Astrocyte (in vitro differentiated cells and primary cell): ENCODE measurements around the gene NEURL1. TPM values are rescaled to one million over a fixed set of nuclear protein-coding genes. Genes with fewer than 3 reads are reported as not detected.

Source experiments
- DNase-seq: peaks from one replicate; pipeline ENCODE4 v3.0.0-alpha.2; 2010; ENCODE audit warnings: low read depth
- FAIRE-seq: peaks from 2 replicates; lab custom pipeline; 2011; peaks lifted over from hg19 to GRCh38; lab: Jason Lieb, UNC
- H2AFZ ChIP-seq: 2 replicates; pipeline ENCODE4 v1.6.0; 2012; ENCODE audit warnings: low read depth, low read length, inconsistent platforms
- H3K27ac ChIP-seq: 2 replicates; pipeline ENCODE4 v1.5.1; 2011; ENCODE audit warnings: low read depth, low read length, inconsistent platforms
- H3K27me3 ChIP-seq: 2 replicates; pipeline ENCODE4 v1.6.0; 2011; ENCODE audit warnings: low read length, inconsistent platforms; ENCODE audit not compliant: insufficient read depth
- H3K36me3 ChIP-seq: 2 replicates; pipeline ENCODE4 v1.5.1; 2011; ENCODE audit warnings: low read length, inconsistent platforms; ENCODE audit not compliant: insufficient read depth
- H3K4me1 ChIP-seq: 2 replicates; pipeline ENCODE4 v1.5.1; 2011; ENCODE audit warnings: low read length, inconsistent platforms; ENCODE audit not compliant: insufficient read depth
- H3K4me2 ChIP-seq: 2 replicates; pipeline ENCODE4 v1.6.0; 2012; ENCODE audit warnings: low read length, inconsistent platforms
- H3K4me3 ChIP-seq: 2 replicates; pipeline ENCODE4 v1.5.1; 2011; ENCODE audit warnings: low read depth, mild to moderate bottlenecking, low read length, inconsistent platforms; ENCODE audit not compliant: insufficient read depth
- H3K79me2 ChIP-seq: 2 replicates; pipeline ENCODE4 v1.6.0; 2012; ENCODE audit warnings: mild to moderate bottlenecking, low read length, inconsistent platforms; ENCODE audit not compliant: insufficient read depth
- H3K9ac ChIP-seq: 2 replicates; pipeline ENCODE4 v1.6.0; 2012; ENCODE audit warnings: mild to moderate bottlenecking, low read length, inconsistent platforms
- H3K9me3 ChIP-seq: 2 replicates; pipeline ENCODE4 v1.5.1; 2012; ENCODE audit warnings: low read depth, mild to moderate bottlenecking, low read length, inconsistent platforms; ENCODE audit not compliant: insufficient read depth
- H4K20me1 ChIP-seq: 2 replicates; pipeline ENCODE4 v1.6.0; 2012; ENCODE audit warnings: low read length, inconsistent platforms; ENCODE audit not compliant: insufficient read depth
- H3K27ac Mint-ChIP-seq: one replicate; pipeline ENCODE4 v1.8.0; 2021; ENCODE audit warnings: mild to moderate bottlenecking, mixed read lengths; ENCODE audit not compliant: unreplicated experiment
- H3K27me3 Mint-ChIP-seq: one replicate; pipeline ENCODE4 v1.8.0; 2021; ENCODE audit warnings: low read depth, mixed read lengths; ENCODE audit not compliant: unreplicated experiment
- H3K36me3 Mint-ChIP-seq: one replicate; pipeline ENCODE4 v1.8.0; 2021; ENCODE audit warnings: low read depth, mixed read lengths; ENCODE audit not compliant: unreplicated experiment
- H3K4me1 Mint-ChIP-seq: one replicate; pipeline ENCODE4 v1.8.0; 2021; ENCODE audit warnings: low read depth, mixed read lengths; ENCODE audit not compliant: unreplicated experiment
- H3K4me3 Mint-ChIP-seq: one replicate; pipeline ENCODE4 v1.8.0; 2021; ENCODE audit warnings: mild to moderate bottlenecking, moderate library complexity, mixed read lengths; ENCODE audit not compliant: unreplicated experiment
- H3K9me3 Mint-ChIP-seq: one replicate; pipeline ENCODE4 v1.8.0; 2021; ENCODE audit warnings: mild to moderate bottlenecking, mixed read lengths; ENCODE audit not compliant: unreplicated experiment
- EZH2 ChIP-seq: IDR thresholded peaks from 2 replicates; pipeline ENCODE4 v1.6.1; 2012; ENCODE audit warnings: mild to moderate bottlenecking, low read length, inconsistent platforms; ENCODE audit not compliant: insufficient read depth
- total RNA-seq: library from RNA; stranded (reverse); gene quantifications from 2 replicates; pipeline ENCODE4 v1.2.1, GENCODE V29; 2021
- TF ChIP-seq, protein P1 (sequence below): IDR thresholded peaks from 2 replicates; pipeline ENCODE4 v1.5.1; 2011; ENCODE audit warnings: low read depth, mild to moderate bottlenecking, inconsistent platforms, low read length, moderate library complexity; ENCODE audit not compliant: insufficient read depth

The NEURL1 gene
- total RNA-seq, 1 donor from 2014 or later: 1.5 TPM

DNA sequence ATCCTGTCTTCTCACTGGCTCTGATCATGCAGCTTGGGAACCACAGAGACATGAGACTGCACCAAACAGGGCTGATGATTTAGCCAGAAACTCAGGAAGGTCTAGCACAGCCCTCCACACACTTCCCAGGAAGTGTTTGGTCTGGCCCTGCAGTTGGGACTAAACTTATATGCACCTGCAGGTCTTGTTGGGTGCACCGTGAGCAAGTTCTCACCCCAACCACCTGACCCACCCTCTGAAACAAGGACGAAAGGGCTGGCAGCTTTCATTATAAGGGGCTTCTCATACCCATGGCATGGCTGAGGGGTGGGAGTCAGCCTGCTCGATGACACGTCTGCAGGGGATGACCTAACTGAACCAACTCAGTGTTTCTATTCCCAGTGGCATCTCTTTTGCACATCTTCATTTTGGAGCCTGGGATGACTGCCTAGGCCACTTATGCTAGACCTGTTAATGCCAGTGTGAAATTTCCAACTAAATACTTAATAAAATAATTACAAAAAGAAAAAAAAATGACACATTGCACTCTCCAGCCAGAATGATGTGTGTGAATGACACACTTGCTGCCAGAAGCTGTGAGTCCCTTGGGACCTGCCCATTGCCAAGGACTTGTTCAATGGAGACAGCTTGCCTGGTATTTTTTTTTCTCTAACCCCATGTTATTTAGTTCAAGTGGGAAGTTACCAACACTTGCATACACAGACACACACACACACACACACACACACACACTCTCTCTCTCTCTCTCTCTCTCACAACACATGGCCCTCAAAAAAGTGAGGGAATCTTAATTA is 102.6 kb downstream of the NEURL1 start:
- Histone ChIP-seq H3K9ac (no peak overlapping the region), H3K9me3 (no peaks in the 10 kb centered on the region), H4K20me1 (peaks cover 47% of the 10 kb centered on the region), H3K4me1 (no peaks in the 10 kb centered on the region), H3K4me2 (no peak overlapping the region), H3K27ac (no peak overlapping the region), H2AFZ (no peak overlapping the region), H3K36me3 (no peaks in the 10 kb centered on the region), H3K4me3 (no peak overlapping the region), H3K79me2 (no peaks in the 10 kb centered on the region), H3K27me3 (no peaks in the 10 kb centered on the region)
- Mint-ChIP-seq H3K9me3 (no peaks in the 10 kb centered on the region), H3K36me3 (no peaks in the 10 kb centered on the region), H3K4me3 (no peak overlapping the region), H3K27me3 (peaks cover 23% of the 10 kb centered on the region), H3K4me1 (peaks cover 4% of the 10 kb centered on the region), H3K27ac (no peak overlapping the region)
- DNase-seq (no peak), FAIRE-seq (no peak)
- TF ChIP-seq EZH2: no peak

DNA sequence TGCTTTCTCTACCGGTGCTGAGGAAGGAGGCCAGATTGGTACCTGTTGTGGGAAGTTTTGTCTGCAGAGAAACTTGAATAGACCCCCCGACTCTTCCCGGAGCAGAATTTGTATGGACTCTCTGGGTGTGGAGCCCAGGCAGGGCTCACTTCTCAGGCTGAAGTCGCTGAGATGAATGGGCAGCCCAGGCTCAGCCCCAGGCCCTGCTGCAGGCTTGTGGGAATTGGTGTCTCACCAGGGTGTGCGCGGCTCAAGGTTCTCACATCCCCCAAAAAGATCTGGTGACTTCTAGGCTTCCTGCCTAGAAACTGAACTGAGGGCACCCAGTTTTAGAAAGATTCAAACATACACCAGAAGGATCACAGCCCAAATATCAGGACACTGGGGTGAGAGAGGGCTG is 103.5 kb downstream of the NEURL1 start:
- H3K27me3 Mint-ChIP-seq: peaks cover 19% of the 10 kb centered on the region
- H3K27ac Mint-ChIP-seq: no peak overlapping the region
- Histone ChIP-seq H3K27ac (no peak overlapping the region), H3K4me1 (no peaks in the 10 kb centered on the region), H3K9ac (no peak overlapping the region), H3K4me3 (no peak overlapping the region), H3K79me2 (no peaks in the 10 kb centered on the region), H3K9me3 (no peaks in the 10 kb centered on the region), H3K27me3 (no peaks in the 10 kb centered on the region), H3K4me2 (no peak overlapping the region), H4K20me1 (peaks cover 47% of the 10 kb centered on the region), H3K36me3 (no peaks in the 10 kb centered on the region), H2AFZ (no peak overlapping the region)
- TF ChIP-seq EZH2: no peak
- TF ChIP-seq, protein P1, sequence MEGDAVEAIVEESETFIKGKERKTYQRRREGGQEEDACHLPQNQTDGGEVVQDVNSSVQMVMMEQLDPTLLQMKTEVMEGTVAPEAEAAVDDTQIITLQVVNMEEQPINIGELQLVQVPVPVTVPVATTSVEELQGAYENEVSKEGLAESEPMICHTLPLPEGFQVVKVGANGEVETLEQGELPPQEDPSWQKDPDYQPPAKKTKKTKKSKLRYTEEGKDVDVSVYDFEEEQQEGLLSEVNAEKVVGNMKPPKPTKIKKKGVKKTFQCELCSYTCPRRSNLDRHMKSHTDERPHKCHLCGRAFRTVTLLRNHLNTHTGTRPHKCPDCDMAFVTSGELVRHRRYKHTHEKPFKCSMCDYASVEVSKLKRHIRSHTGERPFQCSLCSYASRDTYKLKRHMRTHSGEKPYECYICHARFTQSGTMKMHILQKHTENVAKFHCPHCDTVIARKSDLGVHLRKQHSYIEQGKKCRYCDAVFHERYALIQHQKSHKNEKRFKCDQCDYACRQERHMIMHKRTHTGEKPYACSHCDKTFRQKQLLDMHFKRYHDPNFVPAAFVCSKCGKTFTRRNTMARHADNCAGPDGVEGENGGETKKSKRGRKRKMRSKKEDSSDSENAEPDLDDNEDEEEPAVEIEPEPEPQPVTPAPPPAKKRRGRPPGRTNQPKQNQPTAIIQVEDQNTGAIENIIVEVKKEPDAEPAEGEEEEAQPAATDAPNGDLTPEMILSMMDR: no peak
- DNase-seq (no peak), FAIRE-seq (no peak)
- H3K9me3 Mint-ChIP-seq: no peaks in the 10 kb centered on the region
- peaks cover 2% of the 10 kb centered on the region for H3K36me3 Mint-ChIP-seq
- H3K4me1 Mint-ChIP-seq: peaks cover 4% of the 10 kb centered on the region
- no peak overlapping the region for H3K4me3 Mint-ChIP-seq

DNA sequence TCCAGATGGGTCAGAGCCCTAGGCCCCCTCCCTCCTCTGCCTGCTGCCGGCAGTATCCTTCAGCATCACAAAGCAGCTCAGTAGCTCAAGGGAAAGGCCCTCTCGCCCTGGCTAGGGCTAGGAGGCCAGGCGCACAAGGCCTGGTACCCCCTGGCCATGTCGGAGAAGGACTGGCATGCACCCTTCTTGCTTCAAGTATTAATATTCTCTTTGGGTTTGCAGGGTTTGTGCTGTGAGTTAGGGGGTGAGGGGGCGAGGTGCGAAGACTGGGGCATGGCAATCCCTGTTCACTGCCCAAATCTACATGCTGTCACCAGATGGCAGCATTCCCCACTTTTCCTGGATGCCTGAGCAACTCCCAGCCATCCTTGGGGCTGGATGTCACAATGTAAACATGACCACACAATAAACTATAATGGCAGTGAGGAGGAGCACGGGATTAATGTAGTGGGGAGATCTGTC is 105.2 kb downstream of the NEURL1 start:
- peaks cover 16% of the 10 kb centered on the region for H3K27me3 Mint-ChIP-seq
- H4K20me1 ChIP-seq: peaks cover 34% of the 10 kb centered on the region
- H3K27ac ChIP-seq: no peak overlapping the region
- no peak overlapping the region for H3K4me2 ChIP-seq
- H3K79me2 ChIP-seq: no peaks in the 10 kb centered on the region
- H3K9ac ChIP-seq: no peak overlapping the region
- H3K9me3 ChIP-seq: no peaks in the 10 kb centered on the region
- no peak overlapping the region for H3K4me3 Mint-ChIP-seq
- peaks cover under 1% of the 10 kb centered on the region for H3K36me3 ChIP-seq
- H3K4me1 Mint-ChIP-seq: peaks cover 4% of the 10 kb centered on the region
- H3K9me3 Mint-ChIP-seq: no peaks in the 10 kb centered on the region
- H3K4me3 ChIP-seq: no peak overlapping the region
- H3K27me3 ChIP-seq: no peaks in the 10 kb centered on the region
- TF ChIP-seq EZH2: no peak
- TF ChIP-seq, protein P1: peak; percentile 72
- peak; percentile 35 for DNase-seq
- H3K36me3 Mint-ChIP-seq: peaks cover 12% of the 10 kb centered on the region
- no peak overlapping the region for H3K27ac Mint-ChIP-seq
- H3K4me1 ChIP-seq: no peaks in the 10 kb centered on the region
- no peak overlapping the region for H2AFZ ChIP-seq
- peak; percentile 63 for FAIRE-seq
